ENCODE data around the gene ANHX.

ANHX gene

GRCh38 chr12:133202493-133203343 is 33.0 kb downstream of the ANHX start:
- DNase-seq = no peak

- DNase-seq = no peak
These were observed 33.8 kb downstream of the ANHX start for GRCh38 chr12:133201888-133202287.

GRCh38 chr12:133192847-133193246 is 42.8 kb downstream of the ANHX start:
- DNase-seq = no peak

GRCh38 chr12:133190176-133190575 is 45.5 kb downstream of the ANHX start:
- DNase-seq = no peak

- DNase-seq = peak; percentile 90 to 99
These were observed 54.3 kb downstream of the ANHX start, which contains the start of gene ZNF268 for GRCh38 chr12:133181238-133181959. TSS of gene ZNF268 (plus strand) at chr12:133181495. CDS start at chr12:133181998, 503 bp downstream.

- DNase-seq = no peak
These were observed 55.0 kb downstream of the ANHX start for GRCh38 chr12:133180669-133181068.

- no peak for DNase-seq
These were observed 60.8 kb downstream of the ANHX start for GRCh38 chr12:133174901-133175300.

- DNase-seq = no peak
These were observed 63.2 kb downstream of the ANHX start for GRCh38 chr12:133172491-133172890.

All from inflammatory macrophage treated with lipopolysaccharide for 1 hour (primary cell).